GM23248 (cell line): ENCODE data around the gene SCN11A.

Experiments
- EZH2 ChIP-seq: fragments of 200-600 bp; sonication (generic); IDR thresholded peaks from 2 replicates; pipeline ENCODE4 v1.6.1; 2018; ENCODE audit warnings: antibody characterized with exemption, mild to moderate bottlenecking; ENCODE audit not compliant: insufficient read depth, poor library complexity, severe bottlenecking
- EZH2phosphoT487 ChIP-seq: fragments of 200-600 bp; sonication (generic); IDR thresholded peaks from 2 replicates; pipeline ENCODE4 v1.6.1; 2018; ENCODE audit warnings: antibody characterized with exemption, moderate library complexity, mild to moderate bottlenecking, low read depth; ENCODE audit not compliant: insufficient read depth

- TF ChIP-seq EZH2 (no peak), EZH2phosphoT487 (no peak)
Observed at GRCh38 chr3:39021029-39021428, 30.7 kb downstream of the SCN11A start.
